Activated naive CD8-positive, alpha-beta T cell treated with anti-CD3 and anti-CD28 coated beads, Interleukin-2, amount 10 ng/mL, durations not matched to agents 7 days and 5 days (primary cell): Measurements from ENCODE around the gene CCZ1. TPM values are rescaled to one million over a fixed set of nuclear protein-coding genes. Genes with fewer than 3 reads are reported as not detected.
"Not testable (repeated sequence)": the region's sequence is repeated elsewhere in the genome, so short reads cannot be mapped to it uniquely, and the experiment has no call there.

Experiments used
- ATAC-seq: fragments of 150-1000 bp; cut with Tn5 transposase; one replicate; pipeline ENCODE4 v1.10.0; 2021; ENCODE audit warnings: low read depth, moderate library complexity
- POLR2A ChIA-PET: fragments of 350-600 bp; sonication (Branson Sonifier 250); formaldehyde crosslinking; loops from one replicate; lab custom pipeline; 2021; ENCODE audit warnings: antibody characterized with exemption; lab: Charles Lee
- DNase-seq: peaks from one replicate; pipeline ENCODE4 v3.0.0; 2021
- H3K27ac Mint-ChIP-seq: one replicate; pipeline ENCODE4 v1.8.0; 2022; ENCODE audit warnings: mild to moderate bottlenecking, mixed read lengths
- H3K27me3 Mint-ChIP-seq: one replicate; pipeline ENCODE4 v1.8.0; 2022; ENCODE audit warnings: mild to moderate bottlenecking, moderate library complexity, mixed read lengths
- H3K36me3 Mint-ChIP-seq: one replicate; pipeline ENCODE4 v1.8.0; 2021; ENCODE audit warnings: mild to moderate bottlenecking, mixed read lengths
- H3K4me1 Mint-ChIP-seq: one replicate; pipeline ENCODE4 v1.8.0; 2021; ENCODE audit warnings: mixed read lengths
- H3K4me3 Mint-ChIP-seq: one replicate; pipeline ENCODE4 v1.8.0; 2022; ENCODE audit warnings: mild to moderate bottlenecking, moderate library complexity, mixed read lengths
- H3K9me3 Mint-ChIP-seq: one replicate; pipeline ENCODE4 v1.8.0; 2021; ENCODE audit warnings: mixed read lengths
- total RNA-seq, 2 experiments: library from RNA; stranded (reverse); gene quantifications; one replicate each; pipeline ENCODE4 v1.2.3, GENCODE V29; 2021

Gene CCZ1
- total RNA-seq, 2 experiments from 2014 or later: 74.2 to 76.1 TPM

DNA sequence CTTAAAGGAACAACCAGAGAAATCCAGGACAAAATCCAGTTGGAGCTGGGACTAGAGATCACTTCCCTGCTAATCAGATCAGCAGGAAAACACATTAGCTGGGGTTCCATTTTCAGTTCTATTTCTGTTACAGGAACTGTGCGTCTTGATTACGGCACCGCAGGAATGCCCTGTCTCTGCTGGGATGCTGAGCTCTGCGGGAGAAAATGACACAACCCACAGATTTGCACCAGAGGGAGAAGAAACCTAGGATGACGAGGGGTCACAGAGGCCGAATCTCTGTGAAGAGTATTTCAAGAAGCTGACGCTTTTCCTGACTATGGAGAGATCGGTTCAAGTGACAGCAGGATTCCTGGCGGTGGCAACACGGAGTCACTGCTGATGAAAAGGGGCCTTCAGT, 31.8 kb downstream of the CCZ1 start:
- H3K36me3 Mint-ChIP-seq, ATAC-seq, H3K4me3 Mint-ChIP-seq, H3K4me1 Mint-ChIP-seq, H3K27ac Mint-ChIP-seq, H3K27me3 Mint-ChIP-seq, H3K9me3 Mint-ChIP-seq, POLR2A ChIA-PET, DNase-seq: not testable (repeated sequence)

DNA sequence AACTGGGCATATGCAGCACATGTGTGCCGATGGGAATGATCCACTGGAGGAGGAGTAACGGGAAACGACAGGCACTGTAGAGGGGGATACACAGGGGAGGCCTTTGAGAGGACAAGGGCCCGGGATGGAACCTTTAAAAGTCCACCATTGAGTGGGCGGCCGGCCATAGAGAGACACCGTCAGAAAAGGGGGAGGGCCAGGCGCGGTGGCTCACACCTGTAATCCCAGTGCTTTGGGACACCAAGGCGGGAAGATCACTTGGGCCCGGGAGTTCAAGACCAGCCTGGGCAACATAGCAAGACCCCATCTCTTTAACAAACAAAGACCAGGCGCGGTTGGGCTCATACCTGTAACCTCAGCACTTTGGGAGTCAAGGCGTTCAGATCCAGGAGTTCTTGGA, 32.7 kb downstream of the CCZ1 start:
- ATAC-seq, H3K4me1 Mint-ChIP-seq, H3K27me3 Mint-ChIP-seq, H3K9me3 Mint-ChIP-seq, H3K27ac Mint-ChIP-seq, H3K4me3 Mint-ChIP-seq, DNase-seq, H3K36me3 Mint-ChIP-seq, POLR2A ChIA-PET: not testable (repeated sequence)

DNA sequence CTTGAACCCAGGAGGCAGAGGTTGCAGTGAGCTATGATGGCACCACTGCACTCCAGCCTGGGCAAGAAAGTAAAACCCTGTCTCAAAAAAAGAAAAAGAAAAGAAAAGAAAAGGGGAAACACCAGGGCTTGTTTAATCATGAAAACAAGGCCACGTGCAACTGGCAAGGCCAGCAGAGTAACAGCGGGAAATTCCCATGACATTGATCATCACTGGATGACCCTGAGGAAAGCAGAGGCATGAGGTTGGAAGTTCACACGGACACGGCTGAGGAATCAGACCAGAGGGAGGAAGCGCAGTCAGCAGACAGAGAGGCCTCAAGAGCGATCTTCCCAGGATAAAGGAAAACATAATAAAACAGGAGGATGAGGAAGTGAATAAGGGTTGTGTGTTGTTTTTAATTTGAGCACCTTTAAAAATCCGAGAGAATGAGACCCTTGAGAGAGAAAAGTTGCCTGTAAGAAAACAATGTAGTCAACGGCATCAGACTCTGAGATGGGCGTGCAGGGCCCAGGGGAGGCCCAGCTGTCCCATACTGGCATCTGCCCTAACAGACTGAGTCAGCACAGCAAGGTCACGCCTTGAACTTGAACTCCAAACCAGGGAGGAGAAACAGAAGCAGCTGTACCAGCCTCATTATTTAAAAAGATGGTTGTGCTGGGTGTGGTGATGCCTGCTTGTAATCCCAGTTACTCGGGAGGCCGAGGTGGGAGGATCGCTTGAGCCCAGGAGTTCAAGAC, 33.5 kb downstream of the CCZ1 start:
- H3K36me3 Mint-ChIP-seq, H3K4me3 Mint-ChIP-seq, DNase-seq, H3K9me3 Mint-ChIP-seq, POLR2A ChIA-PET, H3K4me1 Mint-ChIP-seq, H3K27me3 Mint-ChIP-seq, H3K27ac Mint-ChIP-seq, ATAC-seq: not testable (repeated sequence)

DNA sequence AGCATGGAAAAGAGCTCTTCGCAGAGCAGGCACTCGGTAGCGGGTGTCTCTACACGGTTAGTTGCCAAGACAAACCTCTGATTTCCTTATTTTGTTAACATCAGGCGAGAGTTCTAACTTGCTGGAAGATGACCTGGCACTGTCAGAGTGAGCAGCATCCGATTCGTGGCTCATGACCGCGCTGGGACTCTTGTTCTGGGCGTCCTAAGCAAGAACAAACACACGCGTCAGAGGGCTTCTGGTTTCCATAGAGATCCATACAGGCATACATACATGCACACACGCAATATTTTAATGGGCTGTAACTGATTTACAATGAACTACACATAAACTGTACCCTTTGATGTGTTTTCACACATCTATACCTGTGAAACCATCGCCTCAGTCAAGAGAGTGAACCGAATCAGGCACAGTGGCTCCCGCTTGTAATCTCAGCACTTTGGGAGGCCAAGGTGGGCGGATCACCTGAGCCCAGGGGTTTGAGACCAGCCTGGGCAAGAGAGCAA, 36.5 kb downstream of the CCZ1 start:
- H3K4me3 Mint-ChIP-seq, ATAC-seq, POLR2A ChIA-PET, H3K4me1 Mint-ChIP-seq, H3K36me3 Mint-ChIP-seq, DNase-seq, H3K9me3 Mint-ChIP-seq, H3K27ac Mint-ChIP-seq, H3K27me3 Mint-ChIP-seq: not testable (repeated sequence)

DNA sequence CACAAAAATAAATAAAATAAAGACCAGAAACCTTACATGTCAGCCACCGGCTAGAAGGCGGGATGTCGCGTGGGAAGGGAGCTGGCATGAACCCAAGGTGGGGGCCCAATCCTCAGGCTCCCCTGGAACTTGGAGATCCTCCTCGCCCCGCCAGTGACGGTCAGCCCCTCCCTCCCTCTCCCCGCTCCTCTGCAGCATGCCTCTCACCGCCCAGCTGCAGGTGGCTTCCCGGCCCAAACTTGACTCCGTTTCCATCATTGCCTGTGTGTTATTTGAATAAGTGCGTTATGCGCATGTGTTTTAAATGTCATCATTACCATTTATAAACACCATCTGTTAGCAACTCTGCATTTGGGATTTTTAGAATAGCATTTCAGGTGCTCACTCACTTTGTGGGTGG, 64.7 kb downstream of the CCZ1 start:
- H3K9me3 Mint-ChIP-seq, H3K36me3 Mint-ChIP-seq, POLR2A ChIA-PET, H3K4me3 Mint-ChIP-seq, DNase-seq, H3K27ac Mint-ChIP-seq, H3K4me1 Mint-ChIP-seq, H3K27me3 Mint-ChIP-seq, ATAC-seq: not testable (repeated sequence)

DNA sequence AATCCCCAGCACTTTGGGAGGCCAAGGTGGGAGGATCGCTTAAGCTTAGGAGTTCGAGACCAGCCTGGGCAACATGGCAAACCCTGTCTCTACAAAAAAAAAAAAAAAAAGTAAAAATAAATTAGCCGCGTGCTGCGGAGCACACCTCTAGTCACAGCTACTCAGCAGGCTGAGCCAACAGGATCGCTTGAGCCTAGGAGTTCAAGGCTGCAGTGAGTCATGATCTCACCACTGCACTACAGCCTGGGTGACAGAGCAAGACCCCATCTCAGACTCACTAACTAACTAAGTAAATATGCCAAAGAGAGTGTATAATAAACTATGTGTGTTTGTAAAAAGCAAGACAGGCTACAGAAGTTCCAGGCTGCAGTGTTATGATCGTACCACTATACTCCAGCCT, 65.3 kb downstream of the CCZ1 start:
- H3K27me3 Mint-ChIP-seq, DNase-seq, ATAC-seq, H3K27ac Mint-ChIP-seq, H3K9me3 Mint-ChIP-seq, POLR2A ChIA-PET, H3K4me1 Mint-ChIP-seq, H3K4me3 Mint-ChIP-seq, H3K36me3 Mint-ChIP-seq: not testable (repeated sequence)

DNA sequence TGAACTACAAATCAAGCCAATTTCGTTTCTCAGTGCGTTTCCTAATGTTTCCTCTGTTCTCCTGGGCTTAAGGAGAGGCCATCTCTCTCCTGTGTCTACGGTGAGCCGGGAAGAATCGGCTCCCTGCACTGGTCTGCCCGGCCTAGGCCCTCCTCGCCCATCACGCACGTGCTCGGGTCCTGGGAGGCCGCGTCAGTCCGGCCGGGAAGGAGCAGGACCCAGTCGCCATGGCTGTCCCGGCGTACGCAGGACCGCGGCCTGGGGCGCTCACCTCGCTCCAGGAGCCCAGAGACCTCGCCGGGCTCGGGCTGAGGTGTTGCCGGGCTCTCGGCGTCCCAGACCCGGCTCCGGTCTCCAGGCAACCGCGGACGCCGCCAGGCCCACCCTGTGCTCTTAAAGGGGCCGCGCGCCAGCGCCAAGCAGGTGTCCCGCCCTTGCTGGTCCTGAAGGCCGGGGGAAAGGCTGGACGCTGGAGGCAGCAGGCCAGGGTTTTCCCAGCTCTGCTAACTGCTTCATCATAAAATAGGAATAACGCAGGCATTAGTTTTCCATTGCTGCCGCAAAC, 71.9 kb downstream of the CCZ1 start, which contains the start of gene RSPH10B:
RSPH10B (minus strand) TSS at position 343 of the 565 bp plus-strand sequence. CDS start 3,573 bp downstream, outside the sequence.
- DNase-seq, H3K4me3 Mint-ChIP-seq, H3K4me1 Mint-ChIP-seq, H3K27me3 Mint-ChIP-seq, H3K9me3 Mint-ChIP-seq, POLR2A ChIA-PET, H3K27ac Mint-ChIP-seq, H3K36me3 Mint-ChIP-seq: not testable (repeated sequence)
- ATAC-seq: peak; percentile 30

DNA sequence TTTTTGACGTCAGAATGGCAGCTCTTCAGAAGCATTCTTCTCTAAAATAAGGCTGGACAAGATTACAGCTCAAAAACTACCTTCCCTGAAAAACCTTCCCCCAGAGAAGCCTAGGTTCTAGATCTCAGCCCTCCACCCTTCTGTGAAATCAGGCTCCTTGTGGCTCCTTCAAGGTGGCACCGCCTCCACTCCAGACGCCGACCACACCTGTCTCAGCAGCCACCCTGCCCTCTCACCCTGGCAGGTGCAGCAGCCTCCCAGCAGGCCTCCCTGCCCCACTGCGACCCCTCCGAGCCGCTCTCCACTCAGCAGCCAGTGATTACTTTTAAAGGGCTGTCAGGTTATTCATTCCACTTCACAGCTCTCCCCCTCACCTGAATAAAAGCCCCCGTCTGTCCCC, 75.0 kb downstream of the CCZ1 start:
- H3K27me3 Mint-ChIP-seq, H3K9me3 Mint-ChIP-seq, H3K4me1 Mint-ChIP-seq, DNase-seq, H3K36me3 Mint-ChIP-seq, POLR2A ChIA-PET, ATAC-seq, H3K27ac Mint-ChIP-seq, H3K4me3 Mint-ChIP-seq: not testable (repeated sequence)

Other genes starting within 250 kb of the CCZ1 start
- gene RNF216, start 117.1 kb upstream of the CCZ1 start, total RNA-seq: 10 to 100 TPM; 50.0 to 55.0 TPM
- gene OCM, start 17.9 kb upstream of the CCZ1 start, total RNA-seq: 1 to 10 TPM; 1.9 to 2.6 TPM
- under 1 TPM in 1 of 2 experiments, not detected in 1; 0.53 TPM for gene RSPH10B, start 72.0 kb downstream of the CCZ1 start, total RNA-seq
- 10 to 100 TPM; 21.1 to 24.1 TPM for gene PMS2, start 110.3 kb downstream of the CCZ1 start, total RNA-seq
- gene AIMP2, start 110.5 kb downstream of the CCZ1 start, total RNA-seq: 10 to 100 TPM; 21.4 to 23.8 TPM
- gene ANKRD61, start 132.6 kb downstream of the CCZ1 start, total RNA-seq: not detected
- gene EIF2AK1, start 160.4 kb downstream of the CCZ1 start, total RNA-seq: 100 to 1,000 TPM in 1 of 2 experiments, 10 to 100 TPM in 1; 96.4 to 113 TPM
- 10 to 100 TPM; 14.7 to 16.2 TPM for gene USP42, start 206.2 kb downstream of the CCZ1 start, total RNA-seq